ENCODE measurements around the gene EPN3.

EPN3 gene

GRCh38 chr17:50502301-50502990, 30.1 kb upstream of the EPN3 start:
- Mint-ChIP-seq H3K4me1 (ENCODE audit: low read depth) (peaks cover 24% of the 10 kb centered on the region), H3K36me3 (no peaks in the 10 kb centered on the region), H3K4me3 (no peak overlapping the region), H3K27ac (no peak overlapping the region), H3K27me3 (no peaks in the 10 kb centered on the region), H3K9me3 (ENCODE audit: low read depth) (no peaks in the 10 kb centered on the region)

- H3K27ac Mint-ChIP-seq, result peak overlapping the region; percentile 46
Measured at GRCh38 chr17:50505591-50506130, 26.9 kb upstream of the EPN3 start.

GRCh38 chr17:50506298-50506697, 26.2 kb upstream of the EPN3 start:
- no peaks in the 10 kb centered on the region for H3K36me3 Mint-ChIP-seq
- H3K4me1 Mint-ChIP-seq (ENCODE audit: low read depth), result peaks cover 47% of the 10 kb centered on the region
- H3K27me3 Mint-ChIP-seq, result no peaks in the 10 kb centered on the region
- no peaks in the 10 kb centered on the region for H3K9me3 Mint-ChIP-seq (ENCODE audit: low read depth)
- H3K4me3 Mint-ChIP-seq, result no peak overlapping the region
- H3K27ac Mint-ChIP-seq, result peak overlapping the region; percentile 28

More at GRCh38 chr17:50505591-50506130, 26.9 kb upstream of the EPN3 start:
- Mint-ChIP-seq H3K36me3 (no peaks in the 10 kb centered on the region), H3K9me3 (ENCODE audit: low read depth) (no peaks in the 10 kb centered on the region), H3K4me3 (no peak overlapping the region), H3K27me3 (no peaks in the 10 kb centered on the region), H3K4me1 (ENCODE audit: low read depth) (peaks cover 41% of the 10 kb centered on the region)

- Mint-ChIP-seq H3K36me3 (no peaks in the 10 kb centered on the region), H3K27me3 (no peaks in the 10 kb centered on the region), H3K4me1 (ENCODE audit: low read depth) (peaks cover 54% of the 10 kb centered on the region), H3K9me3 (ENCODE audit: low read depth) (no peaks in the 10 kb centered on the region), H3K27ac (peak within 1 kb of the TSS; percentile 91), H3K4me3 (peak within 1 kb of the TSS; percentile 95)
Measured at GRCh38 chr17:50507871-50508572, 24.5 kb upstream of the EPN3 start, which contains the start of gene MYCBPAP. TSS of gene MYCBPAP (plus strand) at chr17:50508439. CDS start at chr17:50508675, 236 bp downstream.

- Mint-ChIP-seq H3K36me3 (no peaks in the 10 kb centered on the region), H3K27ac (peak overlapping the region; percentile 91), H3K4me1 (ENCODE audit: low read depth) (peaks cover 50% of the 10 kb centered on the region), H3K27me3 (no peaks in the 10 kb centered on the region), H3K4me3 (peak overlapping the region; percentile 95), H3K9me3 (ENCODE audit: low read depth) (no peaks in the 10 kb centered on the region)
Measured at GRCh38 chr17:50508573-50509460, 23.7 kb upstream of the EPN3 start.

- H3K9me3 Mint-ChIP-seq (ENCODE audit: low read depth), result no peaks in the 10 kb centered on the region
- no peaks in the 10 kb centered on the region for H3K36me3 Mint-ChIP-seq
- H3K27me3 Mint-ChIP-seq, result no peaks in the 10 kb centered on the region
- no peak overlapping the region for H3K4me3 Mint-ChIP-seq
- peaks cover 30% of the 10 kb centered on the region for H3K4me1 Mint-ChIP-seq (ENCODE audit: low read depth)
- H3K27ac Mint-ChIP-seq, result no peak overlapping the region
Measured at GRCh38 chr17:50511058-50511457, 21.5 kb upstream of the EPN3 start.

- Mint-ChIP-seq H3K9me3 (ENCODE audit: low read depth) (no peaks in the 10 kb centered on the region), H3K27ac (no peak overlapping the region), H3K36me3 (no peaks in the 10 kb centered on the region), H3K27me3 (no peaks in the 10 kb centered on the region), H3K4me3 (no peak overlapping the region), H3K4me1 (ENCODE audit: low read depth) (peaks cover 30% of the 10 kb centered on the region)
Measured at GRCh38 chr17:50513495-50513894, 19.0 kb upstream of the EPN3 start.

GRCh38 chr17:50514388-50514787, 18.1 kb upstream of the EPN3 start:
- H3K27ac Mint-ChIP-seq, result no peak overlapping the region
- no peaks in the 10 kb centered on the region for H3K27me3 Mint-ChIP-seq
- peaks cover 22% of the 10 kb centered on the region for H3K4me1 Mint-ChIP-seq (ENCODE audit: low read depth)
- H3K36me3 Mint-ChIP-seq, result no peaks in the 10 kb centered on the region
- H3K4me3 Mint-ChIP-seq, result no peak overlapping the region
- no peaks in the 10 kb centered on the region for H3K9me3 Mint-ChIP-seq (ENCODE audit: low read depth)

GRCh38 chr17:50514936-50515702, 17.4 kb upstream of the EPN3 start:
- Mint-ChIP-seq H3K36me3 (no peaks in the 10 kb centered on the region), H3K27ac (no peak overlapping the region), H3K4me1 (ENCODE audit: low read depth) (peaks cover 18% of the 10 kb centered on the region), H3K4me3 (no peak overlapping the region), H3K27me3 (no peaks in the 10 kb centered on the region), H3K9me3 (ENCODE audit: low read depth) (no peaks in the 10 kb centered on the region)

- Mint-ChIP-seq H3K27ac (no peak overlapping the region), H3K27me3 (no peaks in the 10 kb centered on the region), H3K4me1 (ENCODE audit: low read depth) (peaks cover 5% of the 10 kb centered on the region), H3K36me3 (peaks cover 2% of the 10 kb centered on the region), H3K4me3 (no peak overlapping the region), H3K9me3 (ENCODE audit: low read depth) (no peaks in the 10 kb centered on the region)
Measured at GRCh38 chr17:50517011-50517410, 15.5 kb upstream of the EPN3 start.

GRCh38 chr17:50517504-50518383, 14.8 kb upstream of the EPN3 start:
- Mint-ChIP-seq H3K27me3 (no peaks in the 10 kb centered on the region), H3K36me3 (peaks cover 2% of the 10 kb centered on the region), H3K27ac (no peak overlapping the region), H3K4me3 (no peak overlapping the region), H3K9me3 (ENCODE audit: low read depth) (no peaks in the 10 kb centered on the region), H3K4me1 (ENCODE audit: low read depth) (peaks cover 4% of the 10 kb centered on the region)

GRCh38 chr17:50518384-50519023, 14.0 kb upstream of the EPN3 start:
- Mint-ChIP-seq H3K4me1 (ENCODE audit: low read depth) (peaks cover 4% of the 10 kb centered on the region), H3K27ac (no peak overlapping the region), H3K4me3 (no peak overlapping the region), H3K36me3 (peaks cover 2% of the 10 kb centered on the region), H3K27me3 (no peaks in the 10 kb centered on the region), H3K9me3 (ENCODE audit: low read depth) (no peaks in the 10 kb centered on the region)

All from activated naive CD8-positive, alpha-beta T cell (primary cell).